HEK293 (cell line): ENCODE data around the gene CSNK1G1.

Source experiments
- CTCF ChIA-PET: fragments of 350-600 bp; formaldehyde crosslinking; extraction: SDS; loops from one replicate; lab custom pipeline; 2021; ENCODE audit warnings: antibody characterized with exemption; lab: Yijun Ruan, JAX
- POLR2A ChIA-PET: fragments of 300-600 bp; formaldehyde crosslinking; extraction: SDS; loops from one replicate; lab custom pipeline; 2020; ENCODE audit warnings: antibody characterized with exemption, inconsistent platforms; lab: Yijun Ruan, JAX
- H3K27ac ChIP-seq: fragments of 200-500 bp; sonication (Bioruptor generic); 2 replicates; pipeline ENCODE4 v1.5.1; 2014; ENCODE audit warnings: low read depth, low read length, control low read depth, inconsistent platforms; ENCODE audit errors: extremely low read depth
- H3K36me3 ChIP-seq, 2 experiments: fragments of 200-500 bp in 1 of 2; sonication (Bioruptor generic) in 1 of 2; 1 replicate in 1 of 2; 2 replicates in 1 of 2; pipeline ENCODE4 v1.5.1; 2014 to 2017; ENCODE audit warnings: inconsistent platforms in 2 of 2, low read length in 2 of 2; ENCODE audit not compliant: control insufficient read depth in 2 of 2, insufficient read depth in 1 of 2
- H3K4me1 ChIP-seq: fragments of 200-500 bp; sonication (Bioruptor generic); 2 replicates; pipeline ENCODE4 v1.5.1; 2014; ENCODE audit warnings: mild to moderate bottlenecking, low read length, inconsistent platforms; ENCODE audit not compliant: control insufficient read depth, insufficient read depth
- H3K4me3 ChIP-seq: 2 replicates; pipeline ENCODE4 v1.5.1; 2011; ENCODE audit warnings: low read depth, mild to moderate bottlenecking, control low read depth, low read length, moderate library complexity
- H3K9me3 ChIP-seq: fragments of 200-500 bp; sonication (Bioruptor generic); 2 replicates; pipeline ENCODE4 v1.5.1; 2014; ENCODE audit warnings: low read depth, low read length, inconsistent platforms; ENCODE audit not compliant: control insufficient read depth, insufficient read depth
- BCL6B ChIP-seq: fragments of 450-650 bp; formaldehyde crosslinking; IDR thresholded peaks from 2 replicates; pipeline ENCODE4 v1.5.1; 2017; ENCODE audit warnings: missing biosample characterization, missing genetic modification characterization
- GLI2 ChIP-seq: fragments of 450-650 bp; formaldehyde crosslinking; IDR thresholded peaks from 2 replicates; pipeline ENCODE4; 2017; ENCODE audit warnings: missing biosample characterization, missing genetic modification characterization, low read depth, borderline replicate concordance
- GLIS1 ChIP-seq: fragments of 450-650 bp; formaldehyde crosslinking; IDR thresholded peaks from 2 replicates; pipeline ENCODE4 v1.5.1; 2016; ENCODE audit warnings: missing biosample characterization, missing genetic modification characterization
- GLIS2 ChIP-seq: fragments of 450-650 bp; formaldehyde crosslinking; IDR thresholded peaks from 2 replicates; pipeline ENCODE4 v1.5.1; 2016; ENCODE audit warnings: missing biosample characterization, missing genetic modification characterization
- HOXC10 ChIP-seq: sonication (generic); formaldehyde crosslinking; IDR thresholded peaks from 2 replicates; pipeline ENCODE4 v1.8.1; 2023; ENCODE audit warnings: mild to moderate bottlenecking, missing genetic modification reagents
- HOXD13 ChIP-seq: sonication (generic); formaldehyde crosslinking; IDR thresholded peaks from 2 replicates; pipeline ENCODE4 v1.8.0; 2022; ENCODE audit warnings: missing genetic modification reagents, borderline replicate concordance
- IKZF3 ChIP-seq: fragments of 450-650 bp; IDR thresholded peaks from 2 replicates; pipeline ENCODE4 v1.5.0; 2018; ENCODE audit warnings: missing biosample characterization, mild to moderate bottlenecking, missing genetic modification characterization, moderate library complexity
- KLF17 ChIP-seq: fragments of 450-650 bp; formaldehyde crosslinking; IDR thresholded peaks from 2 replicates; pipeline ENCODE4 v1.5.1; 2016; ENCODE audit warnings: missing biosample characterization, missing genetic modification characterization
- PATZ1 ChIP-seq: fragments of 450-650 bp; formaldehyde crosslinking; IDR thresholded peaks from 2 replicates; pipeline ENCODE4 v1.5.1; 2016; ENCODE audit warnings: missing biosample characterization, missing genetic modification characterization
- TSHZ1 ChIP-seq: fragments of 450-650 bp; formaldehyde crosslinking; IDR thresholded peaks from 2 replicates; pipeline ENCODE4 v1.5.1; 2016; ENCODE audit warnings: missing biosample characterization, missing genetic modification characterization, borderline replicate concordance
- WT1 ChIP-seq: fragments of 450-650 bp; formaldehyde crosslinking; IDR thresholded peaks from 2 replicates; pipeline ENCODE4 v1.5.1; 2016; ENCODE audit warnings: missing biosample characterization, missing genetic modification characterization
- ZBTB21 ChIP-seq: fragments of 450-650 bp; formaldehyde crosslinking; IDR thresholded peaks from 2 replicates; pipeline ENCODE4 v1.5.1; 2017; ENCODE audit warnings: missing biosample characterization, missing genetic modification characterization
- ZBTB44 ChIP-seq: fragments of 450-650 bp; IDR thresholded peaks from 2 replicates; pipeline ENCODE4 v1.5.1; 2018; ENCODE audit warnings: missing biosample characterization, mild to moderate bottlenecking, missing genetic modification characterization
- ZEB2 ChIP-seq: fragments of 450-650 bp; formaldehyde crosslinking; IDR thresholded peaks from 2 replicates; pipeline ENCODE4 v1.5.1; 2016; ENCODE audit warnings: missing biosample characterization, missing genetic modification characterization
- ZNF184 ChIP-seq: fragments of 450-650 bp; IDR thresholded peaks from 2 replicates; pipeline ENCODE4 v1.5.1; 2018; ENCODE audit warnings: missing biosample characterization, mild to moderate bottlenecking, missing genetic modification characterization
- ZNF280C ChIP-seq: fragments of 450-650 bp; formaldehyde crosslinking; IDR thresholded peaks from 2 replicates; pipeline ENCODE4 v1.5.1; 2016; ENCODE audit warnings: missing biosample characterization, missing genetic modification characterization
- ZNF335 ChIP-seq: fragments of 450-650 bp; formaldehyde crosslinking; conservative IDR thresholded peaks from 2 replicates; pipeline ENCODE4 v1.5.1; 2016; ENCODE audit warnings: missing biosample characterization, missing genetic modification characterization
- ZNF549 ChIP-seq: fragments of 450-650 bp; IDR thresholded peaks from 2 replicates; pipeline ENCODE4 v1.5.1; 2018; ENCODE audit warnings: missing biosample characterization, missing genetic modification characterization, mild to moderate bottlenecking, inconsistent platforms, moderate library complexity
- ZNF629 ChIP-seq: fragments of 450-650 bp; formaldehyde crosslinking; IDR thresholded peaks from 2 replicates; pipeline ENCODE4 v1.5.1; 2017; ENCODE audit warnings: missing biosample characterization, missing genetic modification characterization
- ZNF785 ChIP-seq: fragments of 450-650 bp; formaldehyde crosslinking; IDR thresholded peaks from 2 replicates; pipeline ENCODE4 v1.5.1; 2016; ENCODE audit warnings: missing biosample characterization, missing genetic modification characterization

The CSNK1G1 gene

GRCh38 chr15:64193971-64194370 lies 162.0 kb downstream of the CSNK1G1 start:
- Histone ChIP-seq H3K9me3 (no peaks in the 10 kb centered on the region), H3K4me3 (no peak overlapping the region), H3K4me1 (no peaks in the 10 kb centered on the region)
- no peak for TF ChIP-seq HOXC10 (CRISPR knock-in tag)
- no peak for TF ChIP-seq ZBTB21 (tag by site-specific recombination)
- TF ChIP-seq IKZF3 (tag by site-specific recombination): no peak
- no peak for TF ChIP-seq ZNF785
- TF ChIP-seq, all 188 proteins: peak for 0
- ChIA-PET POLR2A (no interaction called here), CTCF (interaction anchor here (0.6 kb wide), 2 partner anchors 10 to 77 kb away, joined by 3 to 4 read pairs; no protein-coding TSS in a partner anchor)
- no peak overlapping the region for H3K27ac ChIP-seq
- peaks cover 0 to 4% of the 10 kb centered on the region in 2 experiments; a peak in 2 of 3 replicates for H3K36me3 ChIP-seq

GRCh38 chr15:64191971-64192830 lies 163.8 kb downstream of the CSNK1G1 start:
- Histone ChIP-seq H3K9me3 (no peaks in the 10 kb centered on the region), H3K27ac (no peak overlapping the region), H3K4me1 (no peaks in the 10 kb centered on the region), H3K36me3 (peaks cover 0 to 6% of the 10 kb centered on the region in 2 experiments; a peak in 2 of 3 replicates), H3K4me3 (no peak overlapping the region)
- ChIA-PET CTCF (interaction anchor here (0.6 kb wide), 1 partner anchor 996 kb away, joined by 3 read pairs; no protein-coding TSS in a partner anchor), POLR2A (no interaction called here)
- TF ChIP-seq ZNF549 (tag by site-specific recombination): no peak
- peak; percentile 94 for TF ChIP-seq ZBTB44 (tag by site-specific recombination)
- TF ChIP-seq GLI2 (tag by site-specific recombination): no peak
- TF ChIP-seq ZNF629 (tag by site-specific recombination): no peak
- no peak for TF ChIP-seq TSHZ1 (tag by site-specific recombination)
- no peak for TF ChIP-seq WT1 (tag by site-specific recombination)
- no peak for TF ChIP-seq ZEB2 (tag by site-specific recombination)
- TF ChIP-seq PATZ1: no peak
- TF ChIP-seq BCL6B (tag by site-specific recombination): peak; percentile 75
- TF ChIP-seq GLIS2 (tag by site-specific recombination): no peak
- no peak for TF ChIP-seq KLF17 (tag by site-specific recombination)
- no peak for TF ChIP-seq HOXD13
- TF ChIP-seq ZNF184 (tag by site-specific recombination): no peak
- TF ChIP-seq ZNF280C: no peak
- 0 out of 2 replicates have a peak, but pooled peaks have one; percentile 10 for TF ChIP-seq GLIS1 (tag by site-specific recombination)
- no peak for TF ChIP-seq ZNF335 (tag by site-specific recombination)
